NCI-H2227 (cell line): ENCODE results near the gene PHF19.
A peak's percentile ranks its signal among the peaks of the same experiment; 100 is the strongest.

ENCODE experiments used
- DNase-seq: peaks from one replicate; lab custom pipeline; 2025; ENCODE audit not compliant: unreplicated experiment; lab: John Stamatoyannopoulos, UW

Gene PHF19

DNA sequence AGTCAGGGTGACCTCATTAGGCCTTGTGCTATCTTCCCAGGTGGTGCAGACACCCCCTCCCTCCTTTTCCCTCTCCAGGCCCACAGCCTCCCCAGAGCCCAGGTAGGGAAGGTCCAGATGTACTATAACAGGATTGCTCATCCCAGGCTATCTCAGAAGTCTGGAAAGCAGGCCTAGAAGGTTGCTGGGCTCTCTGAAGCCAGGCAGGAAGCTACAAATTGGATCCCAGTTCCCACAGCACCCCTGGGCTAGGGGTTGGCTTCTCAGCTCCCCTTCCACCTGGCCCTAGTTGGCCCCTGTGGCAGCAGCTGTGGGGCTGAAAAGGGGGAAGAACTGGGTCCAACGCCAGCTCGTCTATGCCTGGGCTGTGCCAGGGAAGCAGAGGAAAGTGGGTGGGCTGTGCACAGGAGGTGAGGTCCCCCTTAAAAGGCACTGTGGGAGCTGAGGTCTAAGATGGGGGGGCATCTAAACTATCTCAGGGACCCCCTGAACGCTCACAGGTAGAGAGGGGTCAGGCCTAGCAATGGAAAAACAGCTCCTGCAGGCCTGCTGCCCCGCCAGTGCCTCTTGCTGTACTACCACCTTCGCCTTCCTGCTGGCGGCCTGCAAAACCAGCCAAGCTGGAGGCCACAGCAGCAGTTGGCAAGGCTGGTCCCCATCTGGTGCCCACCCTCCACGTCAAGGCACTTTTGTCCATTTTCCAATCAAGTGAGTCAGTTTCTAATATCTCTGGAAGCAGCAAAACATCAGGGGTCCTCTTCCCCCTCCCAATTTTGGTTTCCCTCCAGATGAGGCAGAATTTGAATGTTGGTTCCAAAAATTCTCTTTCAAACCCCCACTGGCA lies 20.9 kb downstream of the PHF19 start:
- DNase-seq = no peak

DNA sequence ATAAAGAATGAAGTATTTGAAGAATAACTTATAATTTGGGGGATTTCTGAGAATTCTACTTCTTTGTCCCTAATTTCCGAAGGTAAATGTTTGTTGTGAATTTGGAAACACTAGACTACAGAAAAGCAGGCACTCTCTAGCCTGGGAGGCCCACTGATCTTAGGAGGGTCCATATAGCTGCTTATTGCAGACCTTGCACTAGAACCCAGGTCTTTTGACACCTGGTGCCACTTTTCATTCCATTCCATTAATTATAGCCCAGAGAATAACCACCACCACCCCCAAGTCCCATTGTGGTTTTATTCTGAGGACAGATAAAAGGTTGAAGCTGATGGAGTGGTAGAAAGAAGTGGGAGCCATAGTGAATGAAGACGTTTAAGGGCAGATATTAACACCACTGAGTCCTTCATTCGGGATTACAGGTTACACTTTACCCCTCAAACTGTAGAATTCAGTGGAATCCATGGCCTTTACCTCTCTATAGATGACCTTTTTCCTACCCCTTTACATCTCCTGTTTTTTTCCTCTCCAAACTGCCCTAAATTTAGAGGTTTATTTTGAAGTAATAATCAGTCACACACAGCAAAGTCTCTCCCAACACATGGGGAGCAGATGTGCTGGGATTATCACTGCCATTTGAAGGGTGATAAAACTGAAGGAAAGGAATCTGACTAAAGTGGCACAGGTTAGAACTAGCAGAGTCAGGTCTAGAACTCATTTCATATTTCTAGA lies 22.2 kb downstream of the PHF19 start:
- DNase-seq = no peak

- DNase-seq = no peak
These were observed 23.8 kb downstream of the PHF19 start for GRCh38 chr9:120853198-120853597.

DNA sequence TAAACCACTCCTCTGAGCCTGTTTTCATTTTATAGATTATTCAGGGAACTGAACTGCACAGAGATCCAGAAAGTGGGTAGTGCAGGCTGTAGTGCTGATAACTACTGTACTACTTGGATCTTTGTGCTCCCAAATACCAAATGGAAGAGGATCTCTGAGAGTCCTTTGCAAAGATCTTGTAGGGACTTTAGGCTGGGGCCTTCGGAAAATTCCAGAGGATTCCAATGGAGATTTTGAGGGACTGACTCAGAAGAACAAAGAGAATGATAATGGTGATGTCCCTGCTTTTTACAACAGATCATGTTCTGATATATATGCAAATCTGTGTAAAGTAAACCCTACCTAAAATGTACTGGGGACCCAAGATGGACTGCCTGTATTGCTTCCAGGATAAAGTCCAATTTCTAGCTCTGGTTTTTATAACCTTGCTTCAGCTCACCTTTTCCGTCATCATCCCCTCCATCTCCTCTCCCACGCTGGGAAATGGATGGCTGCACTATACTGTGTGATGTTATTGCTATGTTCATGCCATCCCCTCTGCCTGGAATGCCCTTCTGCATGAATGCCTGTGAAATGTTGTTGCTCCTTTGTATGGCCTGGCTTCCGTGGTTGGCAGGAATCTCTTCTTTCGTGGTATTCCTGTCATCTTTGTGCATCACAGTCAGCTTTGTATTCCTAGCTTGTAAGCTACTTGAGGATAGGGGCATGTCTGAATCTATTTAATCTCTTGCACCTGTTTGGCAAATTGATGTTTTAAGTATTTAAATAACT lies 24.6 kb downstream of the PHF19 start:
- no peak for DNase-seq

- no peak for DNase-seq
These were observed 25.5 kb downstream of the PHF19 start for GRCh38 chr9:120851449-120851848.

GRCh38 chr9:120850315-120850714 lies 26.7 kb downstream of the PHF19 start:
- no peak for DNase-seq

DNA sequence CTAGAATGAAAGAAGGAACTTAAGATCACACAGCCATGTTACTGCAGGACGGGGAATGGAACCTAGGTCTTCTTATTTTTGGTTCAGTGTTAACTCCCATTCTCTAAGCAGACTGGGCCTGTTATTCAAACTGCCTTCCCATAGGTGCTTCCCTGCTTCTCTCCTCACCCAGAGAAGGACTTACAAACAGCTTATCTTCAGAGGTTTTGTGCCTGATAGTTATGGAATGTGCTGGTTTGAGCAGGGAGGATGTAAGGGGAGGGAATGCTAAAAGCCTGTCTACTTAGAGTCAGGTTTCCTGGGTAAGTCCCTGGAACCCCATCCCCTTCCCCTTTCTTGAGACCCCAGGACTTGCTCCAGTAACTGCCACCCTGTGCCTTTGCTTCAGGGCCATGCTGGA lies 30.1 kb downstream of the PHF19 start:
- no peak for DNase-seq

DNA sequence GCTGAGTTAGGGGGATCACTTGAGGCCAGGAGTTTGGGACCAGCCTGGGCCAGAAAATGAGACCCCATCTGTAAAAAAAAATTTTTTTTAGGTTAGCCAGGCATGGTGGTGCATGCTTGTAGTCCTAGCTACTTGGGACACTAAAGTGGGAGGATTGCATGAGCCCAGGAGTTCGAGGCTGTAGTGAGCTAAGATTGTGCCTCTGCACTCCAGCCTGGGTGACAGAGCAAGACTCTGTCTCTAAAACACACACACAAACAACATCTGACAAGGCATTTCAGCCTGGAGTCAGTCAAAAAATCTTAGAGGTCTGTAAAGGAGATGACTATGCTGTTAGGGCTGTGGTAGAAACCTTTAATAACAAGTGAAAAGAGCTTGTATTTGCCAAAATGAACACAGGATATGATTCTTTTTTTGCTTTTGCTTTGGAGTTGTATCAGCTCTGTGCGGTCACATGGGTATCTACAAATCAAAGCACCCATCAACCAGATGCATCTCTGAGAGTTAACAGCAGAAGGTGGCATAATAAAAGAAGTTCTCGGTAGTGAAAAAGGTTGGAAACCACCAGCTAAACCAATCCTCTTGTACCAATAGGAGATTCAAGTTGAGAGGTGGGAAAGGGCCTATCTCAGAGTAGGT lies 30.6 kb downstream of the PHF19 start:
- DNase-seq = no peak

DNA sequence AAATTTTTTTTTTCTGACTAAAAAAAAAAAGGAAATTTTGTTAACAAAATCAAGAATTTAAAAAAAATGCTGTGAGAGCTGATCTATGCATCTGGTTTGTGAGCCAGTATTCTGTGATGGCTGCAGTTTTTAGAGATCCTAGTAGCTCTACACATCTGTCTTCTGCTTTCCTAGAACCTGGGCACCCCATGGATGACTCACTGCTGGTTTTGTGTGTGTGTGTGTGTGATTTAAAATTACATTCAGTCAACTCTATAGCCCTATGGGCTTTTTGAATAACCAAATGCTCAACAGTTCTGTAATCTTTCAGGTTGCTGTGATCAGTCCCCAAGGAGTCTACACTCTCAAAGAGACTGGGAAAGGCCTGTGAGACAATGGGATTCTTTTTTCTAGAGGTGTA lies 31.7 kb downstream of the PHF19 start:
- DNase-seq = no peak

GRCh38 chr9:120842685-120843485 lies 34.1 kb downstream of the PHF19 start, which contains the start of gene PSMD5:
Gene PSMD5 (minus strand): TSS chr9:120842922. CDS start chr9:120842909, 13 bp downstream.
- peak; percentile 96 for DNase-seq

DNA sequence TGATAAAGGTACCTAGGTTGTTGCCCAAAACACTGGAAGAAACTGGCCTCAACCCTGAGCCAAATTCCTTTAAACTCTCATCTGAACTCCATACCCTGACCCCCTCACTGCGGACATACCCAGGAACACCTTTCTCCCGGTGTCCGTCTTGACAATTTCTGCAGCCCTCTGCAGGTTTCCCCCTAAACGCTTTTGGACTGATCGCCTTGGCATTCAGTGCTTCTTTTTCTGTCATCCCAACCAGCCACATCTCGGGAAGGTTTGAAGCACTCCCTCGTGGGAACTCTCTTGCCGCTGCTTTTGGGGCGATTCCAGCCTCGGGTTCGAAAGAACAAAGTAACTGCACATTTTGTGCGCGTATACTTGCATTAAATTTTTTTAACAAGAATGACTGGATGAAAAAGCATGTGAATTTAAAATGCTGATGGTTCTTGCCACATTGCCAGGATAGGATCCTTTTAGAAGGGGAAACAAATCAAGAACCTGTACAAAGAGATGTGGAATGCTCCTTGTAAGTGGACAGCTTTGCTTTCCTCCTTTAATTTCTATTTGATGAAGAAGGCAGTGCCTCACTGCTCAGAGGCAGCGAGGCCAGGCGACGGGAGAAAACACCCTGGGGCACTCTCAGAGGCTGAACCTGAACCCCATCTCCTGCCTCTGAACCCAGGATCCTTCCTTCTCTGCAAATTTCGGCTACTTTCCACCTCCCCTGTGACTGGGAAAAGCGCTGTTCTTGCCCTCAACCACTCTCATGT lies 34.9 kb downstream of the PHF19 start:
- peak; percentile 4 for DNase-seq

GRCh38 chr9:120839146-120839545 lies 37.8 kb downstream of the PHF19 start:
- no peak for DNase-seq

GRCh38 chr9:120837921-120838320 lies 39.1 kb downstream of the PHF19 start:
- no peak for DNase-seq

DNA sequence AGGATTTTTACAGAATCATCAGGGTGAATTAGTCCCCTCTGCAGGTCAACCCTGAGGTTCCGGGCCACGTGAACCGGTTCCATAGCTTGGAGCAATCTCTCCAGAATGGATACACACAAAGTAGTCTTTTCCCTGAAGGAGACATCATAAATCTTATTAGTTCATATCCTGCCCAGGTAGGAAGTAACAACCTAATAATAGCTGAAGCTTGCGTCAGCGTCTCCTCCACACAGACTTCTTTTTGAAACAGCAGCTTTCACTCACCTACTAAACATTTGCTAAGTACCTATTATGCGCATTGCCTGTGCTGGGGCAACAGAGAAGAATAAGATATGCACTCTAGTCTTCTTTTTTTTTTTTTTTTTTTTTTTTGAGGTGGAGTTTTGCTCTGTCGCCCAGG lies 43.7 kb downstream of the PHF19 start:
- DNase-seq = no peak

DNA sequence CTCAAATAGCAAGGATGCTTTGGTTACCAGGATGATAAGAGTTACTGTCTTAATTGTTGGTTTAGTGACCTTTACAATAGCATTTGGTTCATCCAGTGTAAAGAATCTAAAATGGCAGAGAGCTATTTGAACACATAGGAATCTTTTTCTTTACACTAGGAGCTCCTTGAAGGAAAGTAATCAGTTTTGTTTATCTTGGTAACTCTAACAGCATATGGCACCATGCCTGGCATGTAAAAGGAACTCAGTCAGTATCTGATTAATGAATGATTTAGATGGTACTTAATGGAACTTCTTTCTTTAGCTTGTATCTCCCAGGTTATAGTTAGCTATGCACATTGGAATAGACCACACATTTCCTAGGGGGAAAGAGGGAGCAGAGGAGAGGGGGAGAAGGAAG lies 44.2 kb downstream of the PHF19 start:
- DNase-seq = no peak

- DNase-seq = no peak
These were observed 46.1 kb downstream of the PHF19 start for GRCh38 chr9:120830865-120831264.

- no peak for DNase-seq
These were observed 46.8 kb downstream of the PHF19 start for GRCh38 chr9:120830151-120830550.

GRCh38 chr9:120829650-120830049 lies 47.3 kb downstream of the PHF19 start:
- DNase-seq = no peak

- DNase-seq = no peak
These were observed 56.9 kb downstream of the PHF19 start for GRCh38 chr9:120820095-120820494.

- DNase-seq = no peak
These were observed 58.4 kb downstream of the PHF19 start for GRCh38 chr9:120818595-120818994.
